Stimulated activated CD4-positive, alpha-beta T cell treated with anti-CD3 and anti-CD28 coated beads, Interleukin-4, amount 100 ng/mL, for 48 hours (primary cell): ENCODE results near the gene NPIPB2.
"Not testable (repeated sequence)": the region's sequence is repeated elsewhere in the genome, so short reads cannot be mapped to it uniquely, and the experiment has no call there.

Experiments
- DNase-seq, 2 donors: peaks; one replicate each; pipeline ENCODE4 v3.0.0-alpha.2; 2020; ENCODE audit warnings: low read depth in 2 of 2

NPIPB2 gene

GRCh38 chr16:11941945-11942344 is at the start of gene NPIPB2:
Gene NPIPB2, minus strand, starts transcription at chr16:11942045. Its CDS starts 0 bp downstream, at chr16:11942045.
- DNase-seq = not testable (repeated sequence)

- no peak for DNase-seq
These were observed 49.0 kb upstream of the NPIPB2 start for GRCh38 chr16:11990702-11991390.

- DNase-seq = no peak
These were observed 46.6 kb upstream of the NPIPB2 start for GRCh38 chr16:11988258-11988978.

GRCh38 chr16:11986521-11987057 is 44.7 kb upstream of the NPIPB2 start:
- no peak for DNase-seq

GRCh38 chr16:11985250-11985649 is 43.4 kb upstream of the NPIPB2 start:
- DNase-seq = no peak

- DNase-seq = no peak
These were observed 38.4 kb upstream of the NPIPB2 start for GRCh38 chr16:11980136-11980844.

- no peak for DNase-seq
These were observed 37.3 kb upstream of the NPIPB2 start for GRCh38 chr16:11979013-11979672.

- DNase-seq = no peak
These were observed 36.2 kb upstream of the NPIPB2 start for GRCh38 chr16:11978080-11978479.

- DNase-seq = no peak
These were observed 35.7 kb upstream of the NPIPB2 start for GRCh38 chr16:11977376-11978041.

- no peak for DNase-seq
These were observed 35.1 kb upstream of the NPIPB2 start for GRCh38 chr16:11976850-11977375.

- DNase-seq = no peak
These were observed 31.2 kb upstream of the NPIPB2 start for GRCh38 chr16:11973070-11973469.

GRCh38 chr16:11972128-11972527 is 30.3 kb upstream of the NPIPB2 start:
- no peak for DNase-seq

- DNase-seq = not testable (repeated sequence)
These were observed 28.4 kb upstream of the NPIPB2 start for GRCh38 chr16:11970292-11970691.

GRCh38 chr16:11968577-11968976 is 26.7 kb upstream of the NPIPB2 start:
- DNase-seq = no peak

GRCh38 chr16:11967195-11967911 is 25.5 kb upstream of the NPIPB2 start:
- DNase-seq = no peak

GRCh38 chr16:11966173-11966572 is 24.3 kb upstream of the NPIPB2 start:
- no peak for DNase-seq

GRCh38 chr16:11964761-11965551 is 23.1 kb upstream of the NPIPB2 start, which contains the start of gene TNFRSF17:
Gene TNFRSF17, plus strand, starts transcription at chr16:11965210. Its CDS starts 115 bp downstream, at chr16:11965325.
- no peak for DNase-seq

GRCh38 chr16:11963706-11964105 is 21.9 kb upstream of the NPIPB2 start:
- DNase-seq = no peak

GRCh38 chr16:11962978-11963377 is 21.1 kb upstream of the NPIPB2 start:
- DNase-seq = not testable (repeated sequence)
